Common myeloid progenitor, CD34-positive (primary cell): Measurements from ENCODE around the gene ITGB2.
A peak's percentile ranks its signal among the peaks of the same experiment; 100 is the strongest.

Source experiments
- CTCF ChIA-PET: fragments of 350-600 bp; sonication (Branson Sonifier 250); formaldehyde crosslinking; loops from one replicate; lab custom pipeline; 2021; ENCODE audit warnings: antibody characterized with exemption; lab: Charles Lee
- POLR2A ChIA-PET: fragments of 350-600 bp; sonication (Branson Sonifier 250); formaldehyde crosslinking; loops from one replicate; lab custom pipeline; 2021; ENCODE audit warnings: antibody characterized with exemption; lab: Charles Lee
- DNase-seq, 3 donors: peaks; one replicate each; pipeline versions ENCODE4 v3.0.0 to v3.0.0-alpha.2; 2013
- H3K27ac ChIP-seq, 2 experiments: 1 replicate in 1 of 2; 2 replicates in 1 of 2; pipeline ENCODE4 v1.7.0; 2013; ENCODE audit warnings: inconsistent platforms in 2 of 2, low read length in 2 of 2, mild to moderate bottlenecking in 2 of 2, low read depth in 1 of 2, moderate library complexity in 1 of 2; ENCODE audit not compliant: severe bottlenecking in 2 of 2, insufficient read depth in 1 of 2, poor library complexity in 1 of 2
- H3K27me3 ChIP-seq, 5 experiments: replicated peaks in 2 of 5; 1 replicate in 3 of 5; 2 replicates in 2 of 5; pipeline versions ENCODE4 v1.6.1 to v1.7.0; 2013; ENCODE audit warnings: low read length in 4 of 5, mild to moderate bottlenecking in 2 of 5, moderate library complexity in 2 of 5, inconsistent platforms in 1 of 5; ENCODE audit not compliant: insufficient read depth in 5 of 5, control insufficient read depth in 4 of 5
- H3K36me3 ChIP-seq, 4 experiments: 1 replicate in 2 of 4; 2 replicates in 2 of 4; pipeline versions ENCODE4 v1.6.1 to v1.7.0; 2013; ENCODE audit warnings: low read length in 3 of 4, control low read depth in 1 of 4, mild to moderate bottlenecking in 1 of 4; ENCODE audit not compliant: control insufficient read depth in 4 of 4, insufficient read depth in 4 of 4
- H3K4me1 ChIP-seq, 4 experiments: 1 replicate in 3 of 4; 2 replicates in 1 of 4; pipeline versions ENCODE4 v1.6.1 to v1.7.1; 2013; ENCODE audit warnings: low read length in 3 of 4, mild to moderate bottlenecking in 3 of 4, control low read depth in 1 of 4, inconsistent platforms in 1 of 4, moderate library complexity in 1 of 4; ENCODE audit not compliant: control insufficient read depth in 4 of 4, insufficient read depth in 4 of 4; ENCODE audit errors: control extremely low read depth in 1 of 4
- H3K4me3 ChIP-seq, 7 experiments: 1 replicate in 4 of 7; 2 replicates in 3 of 7; pipeline versions ENCODE4 v1.5.1 to v1.7.0; 2013; ENCODE audit warnings: mild to moderate bottlenecking in 7 of 7, low read length in 6 of 7, moderate library complexity in 6 of 7, inconsistent platforms in 2 of 7, low read depth in 2 of 7, control low read depth in 1 of 7; ENCODE audit not compliant: insufficient read depth in 4 of 7, control insufficient read depth in 1 of 7; ENCODE audit errors: extremely low read depth in 1 of 7
- H3K9me3 ChIP-seq, 5 experiments: 1 replicate in 4 of 5; 2 replicates in 1 of 5; pipeline versions ENCODE4 v1.6.1 to v1.7.1; 2013; ENCODE audit warnings: low read length in 4 of 5, mild to moderate bottlenecking in 2 of 5, inconsistent platforms in 1 of 5, low read depth in 1 of 5, moderate library complexity in 1 of 5; ENCODE audit not compliant: control insufficient read depth in 4 of 5, insufficient read depth in 2 of 5; ENCODE audit errors: control extremely low read depth in 1 of 5
- WGBS: methylation state at CpG from one replicate; pipeline ENCODE4 v1.1.5; 2013; ENCODE audit not compliant: insufficient coverage; 5-methylcytosine and 5-hydroxymethylcytosine counted together

Gene ITGB2

GRCh38 chr21:44965251-44966022 lies 44.7 kb upstream of the ITGB2 start:
- ChIA-PET CTCF (interaction anchor here (1.0 to 8.5 kb wide), 4 partner anchors 17 to 173 kb away, joined by 3 to 74 read pairs (median 15); no protein-coding TSS in a partner anchor), POLR2A (no interaction called here)
- H3K4me3 ChIP-seq, result no peak overlapping the region
- no peaks in the 10 kb centered on the region for H3K27me3 ChIP-seq
- peak in 1 of 3 donors; percentile 24 for DNase-seq
- 86% methylated on average over 12 of the region's 17 CpGs for WGBS
- no peak overlapping the region for H3K27ac ChIP-seq
- peaks cover 0 to 56% (median 51%) of the 10 kb centered on the region in 4 experiments for H3K4me1 ChIP-seq
- H3K36me3 ChIP-seq, result peaks cover 0 to 57% (median 16%) of the 10 kb centered on the region in 4 experiments
- peaks cover 0 to 2% (median 0%) of the 10 kb centered on the region in 5 experiments for H3K9me3 ChIP-seq

- Histone ChIP-seq H3K27ac (no peak overlapping the region), H3K27me3 (no peaks in the 10 kb centered on the region), H3K4me1 (peaks cover 0 to 46% (median 41%) of the 10 kb centered on the region in 4 experiments), H3K36me3 (peaks cover 0 to 65% (median 23%) of the 10 kb centered on the region in 4 experiments), H3K9me3 (peaks cover 0 to 2% (median 0%) of the 10 kb centered on the region in 5 experiments), H3K4me3 (no peak overlapping the region)
- ChIA-PET CTCF (interaction anchor here (0.5 to 8.5 kb wide), 5 partner anchors 16 to 1982 kb away, joined by 3 to 74 read pairs (median 7); no protein-coding TSS in a partner anchor), POLR2A (no interaction called here)
- 100% methylated on average over 8 of the region's 12 CpGs for WGBS
- DNase-seq, result no peak
These were observed 43.7 kb upstream of the ITGB2 start for GRCh38 chr21:44964381-44964780.

GRCh38 chr21:44962403-44962966 lies 41.8 kb upstream of the ITGB2 start:
- peaks cover 0 to 2% (median 0%) of the 10 kb centered on the region in 5 experiments for H3K9me3 ChIP-seq
- CTCF ChIA-PET, result interaction anchor here (1.3 to 8.5 kb wide), 3 partner anchors 14 to 176 kb away, joined by 3 to 74 read pairs (median 7); no protein-coding TSS in a partner anchor
- DNase-seq, result no peak
- no peak overlapping the region for H3K27ac ChIP-seq
- POLR2A ChIA-PET, result no interaction called here
- 98% methylated on average over 7 of the region's 9 CpGs for WGBS
- H3K27me3 ChIP-seq, result no peaks in the 10 kb centered on the region
- peaks cover 0 to 27% (median 25%) of the 10 kb centered on the region in 4 experiments for H3K4me1 ChIP-seq
- H3K4me3 ChIP-seq, result no peak overlapping the region
- H3K36me3 ChIP-seq, result peaks cover 0 to 69% (median 32%) of the 10 kb centered on the region in 4 experiments

- ChIA-PET CTCF (interaction anchor here (8.5 kb wide), 1 partner anchor 12 kb away, joined by 74 read pairs; no protein-coding TSS in a partner anchor), POLR2A (no interaction called here)
- no peak for DNase-seq
- 97% methylated on average over 17 of the region's 23 CpGs for WGBS
- Histone ChIP-seq H3K27ac (no peak overlapping the region), H3K27me3 (no peaks in the 10 kb centered on the region), H3K36me3 (peaks cover 2 to 77% (median 42%) of the 10 kb centered on the region in 4 experiments), H3K4me1 (peaks cover 0 to 7% (median 5%) of the 10 kb centered on the region in 4 experiments), H3K4me3 (no peak overlapping the region), H3K9me3 (peaks cover 0 to 2% (median 0%) of the 10 kb centered on the region in 5 experiments)
These were observed 39.7 kb upstream of the ITGB2 start for GRCh38 chr21:44960141-44961092.

GRCh38 chr21:44959376-44960091 lies 38.8 kb upstream of the ITGB2 start:
- ChIA-PET CTCF (interaction anchor here (1.4 to 8.5 kb wide), 2 partner anchors 11 kb away, joined by 8 to 74 read pairs; no protein-coding TSS in a partner anchor), POLR2A (no interaction called here)
- no peak overlapping the region for H3K27ac ChIP-seq
- no peak for DNase-seq
- no peak overlapping the region for H3K4me3 ChIP-seq
- H3K9me3 ChIP-seq, result peaks cover 0 to 2% (median 0%) of the 10 kb centered on the region in 5 experiments
- 98% methylated on average over 22 of the region's 26 CpGs for WGBS
- H3K27me3 ChIP-seq, result no peaks in the 10 kb centered on the region
- peaks cover 2 to 76% (median 44%) of the 10 kb centered on the region in 4 experiments for H3K36me3 ChIP-seq
- no peaks in the 10 kb centered on the region for H3K4me1 ChIP-seq
